ENCODE results near the gene ZFYVE28. TPM values are rescaled to one million over a fixed set of nuclear protein-coding genes. Genes with fewer than 3 reads are reported as not detected.

ZFYVE28 gene
- total and polyA plus RNA-seq, 2 donors (not counting 1 experiment from before 2014, with no cell fraction given): 5.8 to 12.1 TPM

DNA sequence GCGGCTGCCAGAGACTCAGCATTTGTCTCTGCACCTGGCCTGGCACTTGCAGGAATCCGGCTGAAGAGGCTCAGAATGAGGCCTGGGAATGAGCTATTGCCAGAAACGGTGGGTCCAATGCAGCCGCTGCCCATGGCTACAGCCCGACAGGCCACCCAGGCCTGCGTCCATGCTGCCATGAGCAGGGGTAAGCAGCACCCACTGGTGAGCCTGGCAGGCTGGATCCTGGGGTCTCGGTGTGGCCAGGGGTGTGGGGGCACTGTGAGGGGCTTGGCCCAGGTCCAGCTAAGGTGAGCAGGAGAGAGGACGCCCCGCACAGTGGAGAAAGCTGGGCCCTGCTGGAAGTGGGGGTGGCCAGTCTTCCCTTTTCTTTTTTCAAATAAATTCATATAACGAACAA, 96.2 kb downstream of the ZFYVE28 start:
- POLR2A ChIA-PET: no interaction called here
- peaks cover 1% of the 10 kb centered on the region for H3K4me1 Mint-ChIP-seq
- no peaks in the 10 kb centered on the region for H3K4me1 ChIP-seq (ENCODE audit: control insufficient read depth in 2 of 2, insufficient read depth in 2 of 2, low read length in 2 of 2)
- H4K20me1 ChIP-seq (ENCODE audit: control insufficient read depth, insufficient read depth, low read length, poor library complexity, severe bottlenecking): no peaks in the 10 kb centered on the region
- no peaks in the 10 kb centered on the region for H3K9me3 Mint-ChIP-seq (ENCODE audit: insufficient read depth)
- intact Hi-C loops (cut with micrococcal nuclease): no loop called here
- DNase-seq (no peak), ATAC-seq (ENCODE audit: low read depth) (no peak)
- peaks cover 15% of the 10 kb centered on the region for H3K27me3 Mint-ChIP-seq
- WGBS (ENCODE audit: insufficient coverage): 94% methylated on average over 6 of the region's 10 CpGs
- no peak for TF ChIP-seq CTCF (IDR thresholded peaks at IDR 0.05)
- TF ChIP-seq EZH2 (IDR thresholded peaks at IDR 0.05; ENCODE audit: borderline replicate concordance, insufficient read depth, low read depth, low read length, poor library complexity, severe bottlenecking): no peak
- H3K27me3 ChIP-seq (replicated peaks in 1 of 4; ENCODE audit: control extremely low read depth in 1 of 4, control insufficient read depth in 3 of 4, insufficient read depth in 4 of 4, low read length in 3 of 4): peaks cover 0 to 7% (median 0%) of the 10 kb centered on the region in 4 experiments
- no peak overlapping the region for H3K9ac ChIP-seq (ENCODE audit: low read length)
- H3K9me3 ChIP-seq (ENCODE audit: control extremely low read depth in 1 of 3, control insufficient read depth in 2 of 3, insufficient read depth in 1 of 3, low read length in 2 of 3): peaks cover 0 to 6% (median 0%) of the 10 kb centered on the region in 3 donors
- H3K79me2 ChIP-seq (ENCODE audit: control insufficient read depth, insufficient read depth, low read length): no peaks in the 10 kb centered on the region
- no peak overlapping the region for H3K4me3 Mint-ChIP-seq
- H3K4me3 ChIP-seq (ENCODE audit: control extremely low read depth in 1 of 5, extremely low read depth in 1 of 5, insufficient read depth in 1 of 5, low read depth in 2 of 5, low read length in 4 of 5): no peak overlapping the region
- H3K4me2 ChIP-seq (replicated peaks; ENCODE audit: low read depth, low read length, poor library complexity, severe bottlenecking): no peak overlapping the region
- H3K27ac Mint-ChIP-seq: no peak overlapping the region
- no peak overlapping the region for H2AFZ ChIP-seq (ENCODE audit: insufficient read depth, low read depth, low read length, poor library complexity, severe bottlenecking)
- no peak overlapping the region for H3K27ac ChIP-seq (ENCODE audit: low read length in 2 of 2)
- no peaks in the 10 kb centered on the region for H3K36me3 ChIP-seq (replicated peaks in 1 of 2; ENCODE audit: control extremely low read depth in 1 of 2, control insufficient read depth in 1 of 2, extremely low read depth in 1 of 2, insufficient read depth in 2 of 2, low read length in 1 of 2)
- CTCF ChIA-PET: no interaction called here

GRCh38 chr4:2321279-2322196, 96.9 kb downstream of the ZFYVE28 start:
- ATAC-seq (ENCODE audit: low read depth) (no peak), DNase-seq (no peak)
- intact Hi-C loops (cut with micrococcal nuclease): no loop called here
- no peak overlapping the region for H3K4me3 Mint-ChIP-seq
- H3K4me1 ChIP-seq (ENCODE audit: control insufficient read depth in 2 of 2, insufficient read depth in 2 of 2, low read length in 2 of 2): no peaks in the 10 kb centered on the region
- H3K36me3 ChIP-seq (replicated peaks in 1 of 2; ENCODE audit: control extremely low read depth in 1 of 2, control insufficient read depth in 1 of 2, extremely low read depth in 1 of 2, insufficient read depth in 2 of 2, low read length in 1 of 2): no peaks in the 10 kb centered on the region
- no peak overlapping the region for H3K27ac Mint-ChIP-seq
- no peaks in the 10 kb centered on the region for H3K9me3 Mint-ChIP-seq (ENCODE audit: insufficient read depth)
- H3K9ac ChIP-seq (ENCODE audit: low read length): no peak overlapping the region
- ChIA-PET POLR2A (no interaction called here), CTCF (no interaction called here)
- H3K4me1 Mint-ChIP-seq: peaks cover 1% of the 10 kb centered on the region
- WGBS (ENCODE audit: insufficient coverage): 85% methylated on average over 20 of the region's 22 CpGs
- H3K4me3 ChIP-seq (ENCODE audit: control extremely low read depth in 1 of 5, extremely low read depth in 1 of 5, insufficient read depth in 1 of 5, low read depth in 2 of 5, low read length in 4 of 5): no peak overlapping the region
- no peak overlapping the region for H3K27ac ChIP-seq (ENCODE audit: low read length in 2 of 2)
- H4K20me1 ChIP-seq (ENCODE audit: control insufficient read depth, insufficient read depth, low read length, poor library complexity, severe bottlenecking): no peaks in the 10 kb centered on the region
- peaks cover 15% of the 10 kb centered on the region for H3K27me3 Mint-ChIP-seq
- no peak for TF ChIP-seq EZH2 (IDR thresholded peaks at IDR 0.05; ENCODE audit: borderline replicate concordance, insufficient read depth, low read depth, low read length, poor library complexity, severe bottlenecking)
- TF ChIP-seq CTCF (IDR thresholded peaks at IDR 0.05): no peak
- no peaks in the 10 kb centered on the region for H3K79me2 ChIP-seq (ENCODE audit: control insufficient read depth, insufficient read depth, low read length)
- no peak overlapping the region for H2AFZ ChIP-seq (ENCODE audit: insufficient read depth, low read depth, low read length, poor library complexity, severe bottlenecking)
- H3K9me3 ChIP-seq (ENCODE audit: control extremely low read depth in 1 of 3, control insufficient read depth in 2 of 3, insufficient read depth in 1 of 3, low read length in 2 of 3): peaks cover 0 to 3% (median 0%) of the 10 kb centered on the region in 3 donors
- no peak overlapping the region for H3K4me2 ChIP-seq (replicated peaks; ENCODE audit: low read depth, low read length, poor library complexity, severe bottlenecking)
- peaks cover 0 to 7% (median 0%) of the 10 kb centered on the region in 4 experiments for H3K27me3 ChIP-seq (replicated peaks in 1 of 4; ENCODE audit: control extremely low read depth in 1 of 4, control insufficient read depth in 3 of 4, insufficient read depth in 4 of 4, low read length in 3 of 4)

Measured in B cell (primary cell).